GOT3 (cell line): ENCODE measurements around the gene FAM187B.

ENCODE experiments used
- DNase-seq: peaks from one replicate; lab custom pipeline; 2025; ENCODE audit warnings: mixed read lengths; lab: John Stamatoyannopoulos, UW

The FAM187B gene

DNA sequence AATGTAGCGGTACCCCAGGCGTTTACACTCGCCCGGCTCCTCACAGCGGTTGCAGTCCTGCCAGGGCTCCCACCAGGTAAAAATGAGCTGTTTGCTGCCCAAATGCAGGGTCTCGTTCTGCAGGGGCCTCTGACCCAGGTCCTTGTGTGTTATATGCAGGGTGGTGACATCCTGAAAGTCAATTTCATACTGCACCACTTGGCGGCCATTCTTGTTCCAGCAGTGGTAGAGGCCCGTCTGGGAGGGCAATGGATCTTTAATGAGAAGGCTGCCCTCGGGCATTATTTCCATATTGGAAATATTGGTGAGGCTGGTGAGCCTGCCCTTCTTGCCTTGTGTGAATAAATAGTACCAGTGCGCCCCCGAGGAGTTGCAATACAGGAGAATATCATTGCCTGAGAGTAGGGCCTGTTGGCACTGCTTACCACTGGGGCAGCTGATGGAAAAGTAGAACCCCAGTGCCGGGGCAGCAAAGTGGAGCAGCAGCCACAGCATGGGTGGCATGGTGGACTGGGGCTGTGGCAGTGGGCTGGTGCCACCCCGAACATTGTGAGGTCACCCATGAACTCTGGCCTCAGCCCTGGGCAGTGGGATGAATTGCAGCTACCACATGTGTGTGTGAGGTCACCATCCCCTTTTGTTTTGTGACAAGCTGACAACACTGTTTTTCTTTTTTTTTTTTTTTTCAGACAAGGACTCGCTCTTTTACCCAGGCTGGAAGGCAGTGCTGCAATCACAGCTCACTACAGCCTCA lies at the start of gene FAM187B:
TSS of gene FAM187B (minus strand) at position 563 of the 754 bp plus-strand sequence. CDS start at position 504, 59 bp downstream.
- DNase-seq, result no peak

GRCh38 chr19:35276706-35277281 lies 48.3 kb upstream of the FAM187B start:
- DNase-seq, result no peak

- DNase-seq, result no peak
Measured at GRCh38 chr19:35274323-35274722, 45.8 kb upstream of the FAM187B start.

DNA sequence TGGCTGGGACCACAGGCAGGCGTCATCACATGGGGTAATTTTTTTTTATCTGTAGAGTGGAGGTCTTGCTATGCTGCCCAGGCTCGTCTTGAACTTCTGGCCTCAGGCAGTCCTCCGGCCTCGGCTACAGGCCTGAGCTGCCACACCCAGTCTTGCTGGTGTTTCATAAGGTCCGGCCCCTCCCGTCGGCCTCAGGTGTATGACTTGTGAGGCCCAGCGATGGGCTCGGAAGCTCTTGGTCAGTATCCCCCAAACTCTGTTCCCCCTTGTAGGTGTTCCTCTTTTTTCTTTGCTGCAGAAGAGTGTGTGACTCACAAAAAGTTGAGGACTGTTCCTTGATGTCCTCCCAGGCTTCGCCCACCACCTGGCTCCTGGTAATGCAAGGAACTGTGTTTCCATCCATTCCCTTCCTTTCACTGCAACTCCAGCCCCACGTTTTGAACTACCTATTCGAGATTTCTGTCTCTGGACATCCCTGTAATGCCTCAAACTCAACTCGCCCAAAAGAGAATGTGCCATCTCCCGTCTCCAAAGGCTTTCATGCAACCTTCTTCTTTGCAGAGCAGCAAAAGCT lies 45.2 kb upstream of the FAM187B start:
- no peak for DNase-seq

DNA sequence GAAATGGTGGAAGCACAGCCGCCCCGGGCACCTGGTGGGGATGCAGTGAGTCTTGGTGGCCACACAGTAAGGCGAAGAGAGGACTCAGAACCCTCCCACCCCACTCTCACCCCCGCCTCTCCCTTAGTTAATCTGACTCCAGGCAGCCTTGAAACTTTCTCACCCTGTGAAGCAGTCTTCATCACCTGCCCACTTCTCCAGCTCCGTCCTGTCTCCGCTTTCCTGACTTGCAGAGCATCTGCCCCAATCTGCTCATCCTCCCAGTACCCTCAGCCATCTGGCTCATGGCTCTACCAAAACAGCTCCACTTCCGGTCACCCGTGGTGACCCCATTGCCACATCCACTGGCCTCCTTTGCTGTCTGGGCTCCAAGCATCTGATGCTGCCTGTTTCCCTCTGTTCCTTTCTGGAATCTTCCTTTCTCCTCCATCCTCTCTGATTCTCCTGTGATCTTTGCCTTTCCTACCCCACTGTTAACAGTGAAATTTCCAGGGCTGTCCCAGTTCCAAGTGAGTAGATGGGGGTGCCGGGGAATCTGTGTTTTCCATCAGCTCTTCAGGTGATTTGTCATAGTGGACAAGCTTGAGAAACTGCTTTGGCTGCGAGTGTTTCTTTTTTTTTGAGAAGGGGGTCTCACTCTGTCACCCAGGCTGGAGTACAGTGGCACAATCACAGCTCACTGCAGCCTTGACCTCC lies 44.6 kb upstream of the FAM187B start:
- DNase-seq, result no peak

GRCh38 chr19:35272122-35272719 lies 43.7 kb upstream of the FAM187B start:
- DNase-seq, result no peak

DNA sequence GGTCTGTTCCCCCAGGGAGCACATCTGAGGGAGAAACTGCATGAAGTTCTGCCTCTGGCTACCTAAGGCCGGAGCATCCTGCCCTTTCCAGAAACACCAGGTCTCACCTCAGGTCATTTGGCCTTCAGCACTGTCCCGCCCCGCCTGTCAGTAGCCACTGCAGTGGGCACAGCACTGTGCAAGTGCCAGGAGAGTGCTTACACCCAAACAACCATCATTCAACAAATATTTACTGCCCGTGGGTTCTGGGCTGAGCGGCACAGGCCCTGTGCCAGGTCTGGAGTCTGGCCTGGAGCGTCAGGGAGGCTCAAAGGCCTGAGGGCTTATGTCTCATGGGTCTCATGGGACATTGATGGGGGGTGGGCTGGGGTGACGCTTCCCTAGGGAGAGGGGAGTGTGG lies 43.0 kb upstream of the FAM187B start:
- DNase-seq, result no peak

GRCh38 chr19:35270381-35270811 lies 41.9 kb upstream of the FAM187B start:
- no peak for DNase-seq

DNA sequence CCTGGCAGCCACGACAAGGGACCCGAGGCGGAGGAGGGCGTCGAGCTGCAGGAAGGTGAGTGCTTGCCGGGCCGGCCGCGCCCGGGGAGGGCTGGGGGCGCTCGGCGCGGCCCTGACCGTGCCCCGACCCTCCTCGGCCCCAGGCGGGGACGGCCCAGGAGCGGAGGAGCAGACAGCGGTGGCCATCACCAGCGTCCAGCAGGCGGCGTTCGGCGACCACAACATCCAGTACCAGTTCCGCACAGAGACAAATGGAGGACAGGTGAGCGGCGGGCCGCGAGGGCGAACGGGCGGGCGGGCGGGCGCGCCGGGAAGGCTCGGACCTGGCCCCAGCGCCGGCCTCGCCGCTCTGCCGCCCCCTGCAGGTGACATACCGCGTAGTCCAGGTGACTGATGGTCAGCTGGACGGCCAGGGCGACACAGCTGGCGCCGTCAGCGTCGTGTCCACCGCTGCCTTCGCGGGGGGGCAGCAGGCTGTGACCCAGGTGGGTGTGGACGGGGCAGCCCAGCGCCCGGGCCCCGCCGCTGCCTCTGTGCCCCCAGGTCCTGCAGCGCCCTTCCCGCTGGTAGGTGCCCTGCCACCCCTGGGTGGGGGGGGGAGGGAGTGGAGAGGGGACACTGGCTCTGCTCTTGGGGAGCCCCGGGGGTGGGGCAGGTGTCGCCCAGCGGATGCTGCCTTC lies 41.0 kb upstream of the FAM187B start:
- DNase-seq, result peak; percentile 33

DNA sequence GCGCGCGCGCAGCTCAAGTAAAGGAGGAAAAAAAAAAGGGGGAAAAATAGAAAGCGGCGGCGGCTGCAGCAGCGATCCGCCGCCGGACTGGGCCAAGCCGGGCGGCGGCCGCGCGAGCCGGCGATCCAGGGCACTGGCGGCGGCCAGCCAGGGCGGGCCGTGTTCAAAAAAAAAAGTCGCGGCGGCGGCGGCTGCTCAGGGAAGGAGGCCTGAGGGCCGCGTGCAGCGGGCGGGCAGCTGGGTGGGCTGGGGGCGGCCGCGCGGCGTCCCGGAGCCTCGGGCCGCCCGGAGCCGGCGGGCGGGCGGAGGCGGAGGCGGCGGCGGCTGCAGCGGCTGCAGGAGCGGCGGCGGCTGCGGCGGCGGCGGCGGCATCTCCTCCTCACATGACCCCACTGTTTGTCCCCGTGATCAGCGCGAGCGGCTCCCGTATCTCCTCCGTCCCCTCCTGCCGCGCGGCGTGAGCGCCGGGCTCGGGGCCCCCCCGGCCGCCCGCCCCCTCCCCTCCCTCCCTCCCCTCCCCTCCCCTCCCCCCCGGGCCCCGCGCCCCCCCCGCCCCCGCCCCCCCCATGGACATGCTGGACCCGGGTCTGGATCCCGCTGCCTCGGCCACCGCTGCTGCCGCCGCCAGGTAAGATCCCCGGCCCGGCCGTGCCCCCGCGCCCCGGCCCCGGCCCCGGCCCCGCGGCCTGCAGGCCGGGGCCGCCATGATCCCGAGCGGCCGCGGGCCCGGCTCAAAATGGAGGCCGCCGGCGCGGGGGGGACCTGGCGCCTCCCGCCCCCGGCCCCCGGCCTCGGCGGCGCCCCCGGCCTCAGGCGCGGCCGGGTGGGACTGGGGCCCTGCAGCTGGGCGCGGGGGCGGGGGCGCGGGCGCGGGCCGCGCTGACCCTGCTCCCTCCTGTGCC lies 40.2 kb upstream of the FAM187B start, which contains the start of gene USF2:
TSS of gene USF2 (plus strand) at position 427 of the 902 bp plus-strand sequence. CDS start at position 567, 140 bp downstream.
- no peak for DNase-seq

DNA sequence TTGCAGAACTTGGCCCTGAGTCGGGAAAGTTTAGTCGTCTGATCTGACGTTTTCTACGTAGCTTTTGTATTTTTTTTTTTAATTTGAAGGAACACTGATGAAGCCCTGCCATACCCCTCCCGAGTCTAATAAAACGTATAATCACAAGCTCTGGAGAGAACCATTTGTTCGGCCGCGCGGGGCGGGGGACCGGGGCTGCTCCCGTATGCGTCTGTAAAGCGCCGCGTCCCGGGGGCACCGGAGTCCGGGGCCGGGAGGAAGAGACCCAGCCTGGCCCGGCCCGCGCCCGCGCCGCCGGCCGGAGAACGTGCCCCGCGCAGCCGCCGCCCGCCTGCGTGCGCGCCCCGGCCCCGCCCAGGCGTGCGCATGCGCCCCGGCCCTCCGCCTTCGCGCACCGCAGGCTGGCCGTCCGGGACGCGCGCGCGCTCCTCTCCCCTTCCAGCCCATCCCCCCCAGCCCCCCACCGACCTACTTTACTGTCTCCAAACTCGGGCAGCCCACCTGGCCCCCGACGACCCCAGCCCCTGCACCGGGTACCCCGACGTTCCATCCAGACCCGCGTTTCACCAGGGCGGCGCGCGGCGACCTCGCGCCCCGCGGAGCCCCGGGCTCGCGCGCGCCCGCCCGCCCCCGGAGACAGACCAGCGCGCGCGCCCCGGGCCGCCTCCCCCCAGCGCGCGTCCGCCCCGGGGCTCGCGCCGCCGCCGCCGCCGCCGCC lies 39.4 kb upstream of the FAM187B start:
- peak; percentile 31 for DNase-seq

DNA sequence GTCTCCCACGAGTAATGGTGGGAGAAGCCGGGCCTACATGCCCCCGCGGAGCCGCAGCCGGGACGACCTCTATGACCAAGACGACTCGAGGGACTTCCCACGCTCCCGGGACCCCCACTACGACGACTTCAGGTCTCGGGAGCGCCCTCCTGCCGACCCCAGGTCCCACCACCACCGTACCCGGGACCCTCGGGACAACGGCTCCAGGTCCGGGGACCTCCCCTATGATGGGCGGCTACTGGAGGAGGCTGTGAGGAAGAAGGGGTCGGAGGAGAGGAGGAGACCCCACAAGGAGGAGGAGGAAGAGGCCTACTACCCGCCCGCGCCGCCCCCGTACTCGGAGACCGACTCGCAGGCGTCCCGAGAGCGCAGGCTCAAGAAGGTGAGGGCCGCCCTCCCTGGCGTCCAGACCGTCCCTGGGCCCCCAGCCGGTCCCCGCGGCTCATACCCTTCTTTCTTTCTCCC lies 38.8 kb upstream of the FAM187B start:
- DNase-seq, result no peak

DNA sequence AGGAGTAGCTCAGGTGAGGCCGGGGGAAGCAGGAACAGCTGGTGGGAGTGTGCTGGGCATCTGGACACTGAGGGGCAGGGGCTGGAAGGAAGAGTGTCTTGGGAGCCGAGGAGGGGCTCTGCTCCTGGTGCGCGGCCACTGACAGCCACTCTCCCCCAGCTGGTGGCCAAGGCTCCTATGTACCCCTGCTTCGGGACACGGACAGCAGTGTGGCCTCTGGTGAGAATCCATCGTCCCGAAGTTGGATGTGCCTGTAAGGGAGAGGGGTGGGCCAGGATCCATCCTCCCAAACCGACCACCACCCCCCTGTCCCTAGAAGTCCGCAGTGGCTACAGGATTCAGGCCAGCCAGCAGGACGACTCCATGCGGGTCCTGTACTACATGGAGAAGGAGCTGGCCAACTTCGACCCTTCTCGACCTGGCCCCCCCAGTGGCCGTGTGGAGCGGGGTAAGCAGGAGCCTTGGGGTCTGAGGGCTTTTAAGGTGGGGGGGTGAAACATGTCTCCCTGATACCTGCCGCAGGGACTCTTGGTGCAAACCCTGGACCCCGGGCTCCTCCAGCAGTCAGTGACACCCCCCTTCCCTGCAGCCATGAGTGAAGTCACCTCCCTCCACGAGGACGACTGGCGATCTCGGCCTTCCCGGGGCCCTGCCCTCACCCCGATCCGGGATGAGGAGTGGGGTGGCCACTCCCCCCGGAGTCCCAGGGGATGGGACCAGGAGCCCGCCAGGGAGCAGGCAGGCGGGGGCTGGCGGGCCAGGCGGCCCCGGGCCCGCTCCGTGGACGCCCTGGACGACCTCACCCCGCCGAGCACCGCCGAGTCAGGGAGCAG lies 38.2 kb upstream of the FAM187B start:
- no peak for DNase-seq

- DNase-seq, result no peak
Measured at GRCh38 chr19:35265900-35266519, 37.5 kb upstream of the FAM187B start.

GRCh38 chr19:35265126-35265899 lies 36.8 kb upstream of the FAM187B start:
- no peak for DNase-seq

DNA sequence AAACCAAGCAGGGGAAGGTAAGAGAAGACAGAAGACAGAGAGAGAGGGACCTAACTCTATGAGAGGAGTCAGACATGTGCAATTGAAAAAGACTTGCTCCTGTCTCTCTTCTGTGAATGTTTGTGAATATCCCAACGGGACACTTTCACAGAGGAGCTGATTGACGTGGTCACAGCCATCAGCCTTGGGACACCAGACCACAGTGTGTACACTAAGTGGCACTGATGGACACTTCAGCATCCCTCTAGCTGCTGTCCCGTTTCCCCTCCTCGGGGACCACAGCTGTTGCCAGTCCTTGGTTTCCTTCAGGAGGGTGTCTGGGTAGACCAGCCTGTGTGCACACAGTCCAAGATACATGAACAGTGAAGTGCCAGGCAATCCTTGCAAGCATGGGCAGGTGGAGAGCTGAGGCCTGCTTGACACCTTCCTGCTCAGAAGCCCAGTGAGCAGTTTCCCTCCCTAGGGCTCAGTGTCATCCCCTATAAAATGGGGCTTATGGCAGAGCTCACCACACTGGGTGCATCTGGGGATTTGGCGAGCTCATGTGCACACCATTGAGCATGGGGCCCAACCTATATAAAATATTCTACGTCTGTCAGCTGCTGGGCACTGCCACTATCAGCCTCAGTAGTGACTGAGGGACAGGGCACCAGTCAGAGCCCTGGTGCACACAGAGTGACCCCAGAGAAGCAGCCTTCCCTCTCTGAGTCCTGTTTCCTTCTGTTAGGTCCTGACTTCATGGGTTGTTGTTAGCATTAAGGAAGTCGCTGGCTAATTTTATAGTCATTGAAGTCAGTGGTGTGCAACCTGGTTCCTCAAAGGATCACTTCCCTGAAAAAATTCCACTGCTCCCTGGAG lies 36.0 kb upstream of the FAM187B start:
- DNase-seq, result no peak
